NCI-H2196 (cell line): ENCODE measurements around the gene RPRD1B.
A peak's percentile ranks its signal among the peaks of the same experiment; 100 is the strongest.
"Not testable (repeated sequence)": the region's sequence is repeated elsewhere in the genome, so short reads cannot be mapped to it uniquely, and the experiment has no call there.

Source experiments
- DNase-seq: peaks from one replicate; lab custom pipeline; 2025; ENCODE audit not compliant: unreplicated experiment; lab: John Stamatoyannopoulos, UW

The RPRD1B gene

GRCh38 chr20:38001173-38001875, 32.2 kb upstream of the RPRD1B start:
- DNase-seq: no peak

- DNase-seq: no peak
Observed at GRCh38 chr20:38001981-38002380, 31.6 kb upstream of the RPRD1B start.

- DNase-seq: no peak
Observed at GRCh38 chr20:38002422-38002821, 31.1 kb upstream of the RPRD1B start.

- DNase-seq: no peak
Observed at GRCh38 chr20:38004416-38004815, 29.1 kb upstream of the RPRD1B start.

- no peak for DNase-seq
Observed at GRCh38 chr20:38005903-38006302, 27.6 kb upstream of the RPRD1B start.

- DNase-seq: no peak
Observed at GRCh38 chr20:38007526-38007925, 26.0 kb upstream of the RPRD1B start.

GRCh38 chr20:38008233-38008944, 25.2 kb upstream of the RPRD1B start:
- DNase-seq: no peak

GRCh38 chr20:38009416-38009815, 24.1 kb upstream of the RPRD1B start:
- not testable (repeated sequence) for DNase-seq

- DNase-seq: no peak
Observed at GRCh38 chr20:38011696-38012095, 21.9 kb upstream of the RPRD1B start.

- DNase-seq: no peak
Observed at GRCh38 chr20:38012332-38012731, 21.2 kb upstream of the RPRD1B start.

- DNase-seq: no peak
Observed at GRCh38 chr20:38013887-38014286, 19.7 kb upstream of the RPRD1B start.

GRCh38 chr20:38017959-38018358, 15.6 kb upstream of the RPRD1B start:
- no peak for DNase-seq

GRCh38 chr20:38018385-38018784, 15.2 kb upstream of the RPRD1B start:
- DNase-seq: no peak

- peak; percentile 23 for DNase-seq
Observed at GRCh38 chr20:38021087-38021772, 12.3 kb upstream of the RPRD1B start.

- peak; percentile 41 for DNase-seq
Observed at GRCh38 chr20:38023181-38024001, 10.2 kb upstream of the RPRD1B start.

GRCh38 chr20:38024496-38024895, 9.1 kb upstream of the RPRD1B start:
- DNase-seq: no peak

- DNase-seq: no peak
Observed at GRCh38 chr20:38029453-38029852, 4.1 kb upstream of the RPRD1B start.

GRCh38 chr20:38031957-38032356, 1.6 kb upstream of the RPRD1B start:
- no peak for DNase-seq

- DNase-seq: peak; percentile 78
Observed at GRCh38 chr20:38032585-38033329, 789 bp upstream of the RPRD1B start.

- no peak for DNase-seq
Observed at GRCh38 chr20:38034108-38034649, 633 bp downstream of the RPRD1B start.
